NCI-H82 (cell line): ENCODE data around the gene GALNT12.

Experiments used
- DNase-seq: peaks from one replicate; lab custom pipeline; 2025; lab: John Stamatoyannopoulos, UW

Gene GALNT12

GRCh38 chr9:98861781-98862504, 54.5 kb downstream of the GALNT12 start:
- peak; percentile 28 for DNase-seq

GRCh38 chr9:98862936-98863335, 55.5 kb downstream of the GALNT12 start:
- no peak for DNase-seq

GRCh38 chr9:98864281-98865174, 57.1 kb downstream of the GALNT12 start:
- DNase-seq: no peak

- no peak for DNase-seq
Observed at GRCh38 chr9:98865284-98865875, 57.9 kb downstream of the GALNT12 start.

- no peak for DNase-seq
Observed at GRCh38 chr9:98866435-98867102, 59.1 kb downstream of the GALNT12 start.

GRCh38 chr9:98867103-98867428, 59.6 kb downstream of the GALNT12 start:
- DNase-seq: no peak

GRCh38 chr9:98867429-98868168, 60.1 kb downstream of the GALNT12 start:
- DNase-seq: no peak

GRCh38 chr9:98869078-98869745, 61.7 kb downstream of the GALNT12 start:
- DNase-seq: no peak

- no peak for DNase-seq
Observed at GRCh38 chr9:98869866-98870265, 62.4 kb downstream of the GALNT12 start.

- DNase-seq: peak; percentile 18
Observed at GRCh38 chr9:98870782-98871557, 63.5 kb downstream of the GALNT12 start.

- no peak for DNase-seq
Observed at GRCh38 chr9:98871558-98872065, 64.1 kb downstream of the GALNT12 start.

- no peak for DNase-seq
Observed at GRCh38 chr9:98873526-98873925, 66.1 kb downstream of the GALNT12 start.

- no peak for DNase-seq
Observed at GRCh38 chr9:98873951-98874371, 66.5 kb downstream of the GALNT12 start.

GRCh38 chr9:98874721-98875255, 67.3 kb downstream of the GALNT12 start:
- no peak for DNase-seq

GRCh38 chr9:98875536-98875935, 68.1 kb downstream of the GALNT12 start:
- DNase-seq: no peak

GRCh38 chr9:98877311-98877710, 69.8 kb downstream of the GALNT12 start:
- no peak for DNase-seq

- DNase-seq: no peak
Observed at GRCh38 chr9:98879094-98879962, 71.9 kb downstream of the GALNT12 start.

GRCh38 chr9:98879963-98880310, 72.5 kb downstream of the GALNT12 start:
- DNase-seq: no peak
